SK-N-SH treated with all-trans-retinoic acid at 6 μM for 48 hours (cell line): Measurements from ENCODE around the gene NUDT2.

Experiments
- ATAC-seq: fragments of 200-7000 bp; cut with Tn5 transposase; 3 replicates; pipeline ENCODE4 v1.9.1; 2020; ENCODE audit warnings: mild to moderate bottlenecking, moderate library complexity
- ARNTL ChIP-seq: fragments of 450-650 bp; formaldehyde crosslinking; IDR thresholded peaks from 2 replicates; pipeline ENCODE4 v1.5.0; 2020; ENCODE audit warnings: low read depth, mild to moderate bottlenecking, moderate library complexity, borderline replicate concordance
- BACH2 ChIP-seq: fragments of 250-450 bp; sonication (Bioruptor Pico); IDR thresholded peaks from 2 replicates; pipeline ENCODE4 v1.9.0; 2021; ENCODE audit warnings: mild to moderate bottlenecking, borderline replicate concordance
- CSDC2 ChIP-seq: fragments of 250-450 bp; sonication (Bioruptor Pico); IDR thresholded peaks from 2 replicates; pipeline ENCODE4 v1.5.0; 2020; ENCODE audit warnings: mild to moderate bottlenecking, moderate library complexity
- ESRRG ChIP-seq: fragments of 250-450 bp; sonication (Bioruptor Pico); IDR thresholded peaks from 2 replicates; pipeline ENCODE4 v1.6.1; 2021; ENCODE audit warnings: mild to moderate bottlenecking
- GLIS3 ChIP-seq: fragments of 250-450 bp; sonication (Bioruptor Pico); IDR thresholded peaks from 2 replicates; pipeline ENCODE4 v1.5.0; 2020; ENCODE audit warnings: mild to moderate bottlenecking, moderate library complexity
- ISL1 ChIP-seq: fragments of 250-450 bp; sonication (Bioruptor Pico); IDR thresholded peaks from 2 replicates; pipeline ENCODE4 v2.1.2; 2022; ENCODE audit warnings: mild to moderate bottlenecking, moderate library complexity
- OSR1 ChIP-seq: fragments of 250-450 bp; sonication (Bioruptor Pico); IDR thresholded peaks from 2 replicates; pipeline ENCODE4 v1.8.0; 2022; ENCODE audit warnings: moderate library complexity, mild to moderate bottlenecking, inconsistent platforms
- PATZ1 ChIP-seq: fragments of 250-450 bp; sonication (Bioruptor Pico); IDR thresholded peaks from 2 replicates; pipeline ENCODE4 v1.8.0; 2020; ENCODE audit warnings: mild to moderate bottlenecking, moderate library complexity, borderline replicate concordance
- POU6F1 ChIP-seq: fragments of 250-450 bp; sonication (Bioruptor Pico); IDR thresholded peaks from 2 replicates; pipeline ENCODE4 v1.8.0; 2021; ENCODE audit warnings: low read depth, mild to moderate bottlenecking, moderate library complexity, borderline replicate concordance
- PPARA ChIP-seq: fragments of 250-450 bp; sonication (Bioruptor Pico); IDR thresholded peaks from 2 replicates; pipeline ENCODE4 v1.5.0; 2020; ENCODE audit warnings: mild to moderate bottlenecking, borderline replicate concordance
- RARB ChIP-seq: fragments of 250-450 bp; sonication (Bioruptor Pico); IDR thresholded peaks from 2 replicates; pipeline ENCODE4 v1.8.0; 2021; ENCODE audit warnings: mild to moderate bottlenecking, moderate library complexity
- SNAI2 ChIP-seq: fragments of 250-450 bp; sonication (Bioruptor Pico); IDR thresholded peaks from 2 replicates; pipeline ENCODE4 v1.5.0; 2020; ENCODE audit warnings: mild to moderate bottlenecking, moderate library complexity
- TCF4 ChIP-seq: fragments of 250-450 bp; sonication (Bioruptor Pico); IDR thresholded peaks from 2 replicates; pipeline ENCODE4 v1.8.0; 2021; ENCODE audit warnings: mild to moderate bottlenecking, moderate library complexity, borderline replicate concordance
- TOX ChIP-seq: fragments of 250-450 bp; sonication (Bioruptor Pico); IDR thresholded peaks from 2 replicates; pipeline ENCODE4 v1.8.0; 2021; ENCODE audit warnings: mild to moderate bottlenecking, moderate library complexity, borderline replicate concordance
- ZC3H10 ChIP-seq: fragments of 250-450 bp; sonication (Bioruptor Pico); IDR thresholded peaks from 2 replicates; pipeline ENCODE4 v1.5.1; 2021; ENCODE audit warnings: mild to moderate bottlenecking, moderate library complexity
- ZFP3 ChIP-seq: fragments of 250-450 bp; sonication (Bioruptor Pico); IDR thresholded peaks from 2 replicates; pipeline ENCODE4 v1.5.0; 2020; ENCODE audit warnings: mild to moderate bottlenecking, moderate library complexity
- ZFP30 ChIP-seq: fragments of 450-650 bp; formaldehyde crosslinking; IDR thresholded peaks from 2 replicates; pipeline ENCODE4 v1.5.0; 2022; ENCODE audit warnings: mild to moderate bottlenecking, moderate library complexity
- ZNF70 ChIP-seq: fragments of 450-650 bp; formaldehyde crosslinking; IDR thresholded peaks from 2 replicates; pipeline ENCODE4 v1.5.0; 2020; ENCODE audit warnings: mild to moderate bottlenecking, moderate library complexity
- TF ChIP-seq, protein P1 (sequence below): fragments of 250-450 bp; sonication (Bioruptor Pico); IDR thresholded peaks from 2 replicates; pipeline ENCODE4 v1.5.0; 2020; ENCODE audit warnings: mild to moderate bottlenecking, moderate library complexity
- TF ChIP-seq, protein P2 (sequence below): fragments of 250-450 bp; sonication (Bioruptor Pico); IDR thresholded peaks from 2 replicates; pipeline ENCODE4 v1.5.1; 2021; ENCODE audit warnings: mild to moderate bottlenecking, moderate library complexity

NUDT2 gene

GRCh38 chr9:34375901-34376595 lies 46.7 kb downstream of the NUDT2 start:
- ATAC-seq = peak; percentile 44
- no peak for TF ChIP-seq PATZ1 (CRISPR knock-in tag)
- no peak for TF ChIP-seq ESRRG (CRISPR knock-in tag)
- TF ChIP-seq, all 23 proteins: peak for 0

DNA sequence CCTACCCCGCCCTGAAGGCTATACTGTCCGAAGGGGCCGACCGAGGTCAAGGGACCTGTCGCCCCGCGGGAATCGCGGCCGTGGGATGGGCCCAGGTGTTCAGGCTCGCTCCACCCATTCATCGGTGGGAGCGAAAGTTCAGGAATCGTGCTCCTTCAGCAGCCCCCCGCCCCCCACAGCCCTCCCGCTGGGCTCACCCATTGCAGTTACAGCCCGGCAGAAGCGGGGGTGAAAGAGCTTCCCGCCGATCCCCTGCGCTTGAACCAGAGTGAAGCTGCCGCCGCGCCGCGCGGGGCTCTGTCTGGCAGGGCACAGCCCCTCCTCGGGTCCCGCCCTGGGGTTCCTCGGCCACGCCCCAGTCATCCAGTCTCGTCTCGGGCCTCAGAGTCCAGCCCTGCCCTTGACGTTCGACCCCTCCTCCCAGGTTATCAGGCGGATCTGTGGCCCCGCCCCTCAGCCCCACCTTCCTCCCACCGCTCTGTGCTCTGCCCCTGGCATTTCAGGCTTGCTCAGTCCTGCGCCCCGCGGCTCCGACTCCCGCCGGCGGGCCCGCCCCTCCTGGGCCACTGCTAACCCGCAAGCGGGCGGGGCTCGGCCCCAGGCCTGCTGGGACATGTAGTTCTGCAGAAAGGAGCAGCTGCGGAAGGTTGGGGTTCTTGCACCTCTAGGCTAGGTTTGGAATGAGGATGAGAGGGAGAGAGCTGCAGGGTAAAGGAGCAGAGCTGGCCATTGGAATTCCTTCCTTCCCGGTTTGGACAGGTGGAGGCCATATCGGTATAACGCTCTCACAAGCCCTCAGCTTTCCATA lies 47.4 kb downstream of the NUDT2 start, which contains the start of gene MYORG:
Gene MYORG, minus strand, starts transcription at position 303 of the 808 bp plus-strand sequence. CDS start 3,955 bp downstream, outside the sequence.
- peak; percentile 88 for ATAC-seq

DNA sequence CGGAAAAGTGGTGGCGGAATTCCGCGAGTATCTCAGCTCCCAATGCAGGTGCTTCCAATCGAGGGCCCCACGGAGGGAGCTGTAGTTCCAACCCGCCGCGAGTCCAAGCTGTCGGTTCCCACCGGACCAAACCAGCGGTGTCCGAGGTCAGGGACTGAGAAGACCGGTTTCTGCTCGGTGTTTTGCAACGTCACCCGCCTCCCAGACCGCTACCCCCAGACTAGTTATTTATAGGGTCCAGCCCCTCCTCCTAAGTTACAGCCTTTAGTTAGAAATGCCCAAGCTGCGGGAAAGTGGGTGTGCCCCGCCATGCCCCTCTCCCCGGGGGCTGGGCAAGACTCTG lies 48.0 kb downstream of the NUDT2 start:
- TF ChIP-seq ZFP30 = no peak
- no peak for TF ChIP-seq ARNTL (CRISPR knock-in tag)
- TF ChIP-seq ZFP3 = no peak
- no peak for TF ChIP-seq RARB (CRISPR knock-in tag)
- TF ChIP-seq, protein P1, sequence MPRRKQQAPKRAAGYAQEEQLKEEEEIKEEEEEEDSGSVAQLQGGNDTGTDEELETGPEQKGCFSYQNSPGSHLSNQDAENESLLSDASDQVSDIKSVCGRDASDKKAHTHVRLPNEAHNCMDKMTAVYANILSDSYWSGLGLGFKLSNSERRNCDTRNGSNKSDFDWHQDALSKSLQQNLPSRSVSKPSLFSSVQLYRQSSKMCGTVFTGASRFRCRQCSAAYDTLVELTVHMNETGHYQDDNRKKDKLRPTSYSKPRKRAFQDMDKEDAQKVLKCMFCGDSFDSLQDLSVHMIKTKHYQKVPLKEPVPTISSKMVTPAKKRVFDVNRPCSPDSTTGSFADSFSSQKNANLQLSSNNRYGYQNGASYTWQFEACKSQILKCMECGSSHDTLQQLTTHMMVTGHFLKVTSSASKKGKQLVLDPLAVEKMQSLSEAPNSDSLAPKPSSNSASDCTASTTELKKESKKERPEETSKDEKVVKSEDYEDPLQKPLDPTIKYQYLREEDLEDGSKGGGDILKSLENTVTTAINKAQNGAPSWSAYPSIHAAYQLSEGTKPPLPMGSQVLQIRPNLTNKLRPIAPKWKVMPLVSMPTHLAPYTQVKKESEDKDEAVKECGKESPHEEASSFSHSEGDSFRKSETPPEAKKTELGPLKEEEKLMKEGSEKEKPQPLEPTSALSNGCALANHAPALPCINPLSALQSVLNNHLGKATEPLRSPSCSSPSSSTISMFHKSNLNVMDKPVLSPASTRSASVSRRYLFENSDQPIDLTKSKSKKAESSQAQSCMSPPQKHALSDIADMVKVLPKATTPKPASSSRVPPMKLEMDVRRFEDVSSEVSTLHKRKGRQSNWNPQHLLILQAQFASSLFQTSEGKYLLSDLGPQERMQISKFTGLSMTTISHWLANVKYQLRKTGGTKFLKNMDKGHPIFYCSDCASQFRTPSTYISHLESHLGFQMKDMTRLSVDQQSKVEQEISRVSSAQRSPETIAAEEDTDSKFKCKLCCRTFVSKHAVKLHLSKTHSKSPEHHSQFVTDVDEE (CRISPR knock-in tag) = no peak
- TF ChIP-seq ZNF70 = no peak
- TF ChIP-seq CSDC2 = no peak
- TF ChIP-seq TOX (CRISPR knock-in tag) = no peak
- TF ChIP-seq ISL1 = no peak
- no peak for TF ChIP-seq ZC3H10 (CRISPR knock-in tag)
- no peak for TF ChIP-seq GLIS3 (CRISPR knock-in tag)
- no peak for TF ChIP-seq PPARA (CRISPR knock-in tag)
- TF ChIP-seq BACH2 (CRISPR knock-in tag) = no peak
- no peak for TF ChIP-seq ESRRG (CRISPR knock-in tag)
- TF ChIP-seq, protein P2, sequence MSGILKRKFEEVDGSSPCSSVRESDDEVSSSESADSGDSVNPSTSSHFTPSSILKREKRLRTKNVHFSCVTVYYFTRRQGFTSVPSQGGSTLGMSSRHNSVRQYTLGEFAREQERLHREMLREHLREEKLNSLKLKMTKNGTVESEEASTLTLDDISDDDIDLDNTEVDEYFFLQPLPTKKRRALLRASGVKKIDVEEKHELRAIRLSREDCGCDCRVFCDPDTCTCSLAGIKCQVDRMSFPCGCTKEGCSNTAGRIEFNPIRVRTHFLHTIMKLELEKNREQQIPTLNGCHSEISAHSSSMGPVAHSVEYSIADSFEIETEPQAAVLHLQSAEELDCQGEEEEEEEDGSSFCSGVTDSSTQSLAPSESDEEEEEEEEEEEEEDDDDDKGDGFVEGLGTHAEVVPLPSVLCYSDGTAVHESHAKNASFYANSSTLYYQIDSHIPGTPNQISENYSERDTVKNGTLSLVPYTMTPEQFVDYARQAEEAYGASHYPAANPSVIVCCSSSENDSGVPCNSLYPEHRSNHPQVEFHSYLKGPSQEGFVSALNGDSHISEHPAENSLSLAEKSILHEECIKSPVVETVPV (CRISPR knock-in tag) = no peak
- TF ChIP-seq OSR1 (CRISPR knock-in tag) = no peak
- TF ChIP-seq POU6F1 (CRISPR knock-in tag) = no peak
- no peak for TF ChIP-seq TCF4 (CRISPR knock-in tag)
- ATAC-seq = no peak

More for the DNA sequence above, 47.4 kb downstream of the NUDT2 start, which contains the start of gene MYORG:
- no peak for TF ChIP-seq SNAI2 (CRISPR knock-in tag)
- TF ChIP-seq TCF4 (CRISPR knock-in tag) = no peak
